ENCODE measurements around the gene AHDC1. TPM values are rescaled to one million over a fixed set of nuclear protein-coding genes. Genes with fewer than 3 reads are reported as not detected.
"Not testable (repeated sequence)": the region's sequence is repeated elsewhere in the genome, so short reads cannot be mapped to it uniquely, and the experiment has no call there.

The AHDC1 gene
- total and polyA plus RNA-seq, 2 donors (not counting 1 experiment from before 2014, with no cell fraction given), result 4.2 to 6.9 TPM

DNA sequence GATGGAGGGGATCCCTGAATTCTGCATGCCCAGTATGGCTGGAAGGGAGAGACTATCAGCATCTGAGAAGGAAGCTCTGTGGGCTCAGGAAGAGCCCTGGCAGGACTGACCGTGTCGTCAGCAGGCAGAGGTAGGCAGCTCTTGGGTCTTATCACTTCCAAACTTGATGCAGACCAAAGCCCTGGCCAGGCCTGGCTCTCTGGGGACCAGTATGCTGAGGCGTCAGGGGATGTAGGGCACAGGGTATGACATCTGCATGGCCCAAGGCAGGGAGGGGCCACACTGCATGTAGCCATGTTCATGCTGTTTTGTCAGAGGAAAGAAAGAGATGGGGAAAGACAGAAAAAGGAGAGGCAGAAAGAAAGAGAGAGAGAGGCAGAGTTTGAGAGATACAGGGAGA is 24.8 kb upstream of the AHDC1 start:
- no peak for DNase-seq (ENCODE audit: low read depth in 2 of 2)
- peaks cover 21% of the 10 kb centered on the region for H3K27me3 ChIP-seq (ENCODE audit: control insufficient read depth, insufficient read depth, low read length)
- H3K4me2 ChIP-seq (ENCODE audit: extremely low read depth, insufficient read depth, low read length), result no peak overlapping the region
- no peaks in the 10 kb centered on the region for H3K79me2 ChIP-seq (ENCODE audit: control insufficient read depth, insufficient read depth, low read length)
- H3K4me3 ChIP-seq (replicated peaks in 1 of 4; ENCODE audit: control extremely low read depth in 1 of 4, insufficient read depth in 1 of 4, low read depth in 3 of 4, low read length in 4 of 4), result no peak overlapping the region
- H3K36me3 ChIP-seq (ENCODE audit: control insufficient read depth, insufficient read depth, low read length), result no peaks in the 10 kb centered on the region
- H3K9me3 ChIP-seq (ENCODE audit: control insufficient read depth, insufficient read depth, low read depth, low read length), result no peaks in the 10 kb centered on the region
- H3K27ac ChIP-seq (ENCODE audit: insufficient read depth, low read length), result no peak overlapping the region
- H2AFZ ChIP-seq (ENCODE audit: low read length), result no peak overlapping the region
- no peak for TF ChIP-seq EZH2 (IDR thresholded peaks at IDR 0.05; ENCODE audit: low read length, missing control alignments)
- TF ChIP-seq, protein P1, sequence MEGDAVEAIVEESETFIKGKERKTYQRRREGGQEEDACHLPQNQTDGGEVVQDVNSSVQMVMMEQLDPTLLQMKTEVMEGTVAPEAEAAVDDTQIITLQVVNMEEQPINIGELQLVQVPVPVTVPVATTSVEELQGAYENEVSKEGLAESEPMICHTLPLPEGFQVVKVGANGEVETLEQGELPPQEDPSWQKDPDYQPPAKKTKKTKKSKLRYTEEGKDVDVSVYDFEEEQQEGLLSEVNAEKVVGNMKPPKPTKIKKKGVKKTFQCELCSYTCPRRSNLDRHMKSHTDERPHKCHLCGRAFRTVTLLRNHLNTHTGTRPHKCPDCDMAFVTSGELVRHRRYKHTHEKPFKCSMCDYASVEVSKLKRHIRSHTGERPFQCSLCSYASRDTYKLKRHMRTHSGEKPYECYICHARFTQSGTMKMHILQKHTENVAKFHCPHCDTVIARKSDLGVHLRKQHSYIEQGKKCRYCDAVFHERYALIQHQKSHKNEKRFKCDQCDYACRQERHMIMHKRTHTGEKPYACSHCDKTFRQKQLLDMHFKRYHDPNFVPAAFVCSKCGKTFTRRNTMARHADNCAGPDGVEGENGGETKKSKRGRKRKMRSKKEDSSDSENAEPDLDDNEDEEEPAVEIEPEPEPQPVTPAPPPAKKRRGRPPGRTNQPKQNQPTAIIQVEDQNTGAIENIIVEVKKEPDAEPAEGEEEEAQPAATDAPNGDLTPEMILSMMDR (conservative IDR thresholded peaks at IDR 0.05 in 1 of 2, IDR thresholded peaks at IDR 0.05 in 1 of 2; ENCODE audit: low read depth in 1 of 2, low read length in 2 of 2), result no peak
- no peaks in the 10 kb centered on the region for H4K20me1 ChIP-seq (ENCODE audit: control insufficient read depth, extremely low read depth, insufficient read depth, low read length)
- no peak overlapping the region for H3K9ac ChIP-seq (ENCODE audit: insufficient read depth, low read length)
- H3K4me1 ChIP-seq (ENCODE audit: control insufficient read depth, extremely low read depth, insufficient read depth, low read length), result no peaks in the 10 kb centered on the region

DNA sequence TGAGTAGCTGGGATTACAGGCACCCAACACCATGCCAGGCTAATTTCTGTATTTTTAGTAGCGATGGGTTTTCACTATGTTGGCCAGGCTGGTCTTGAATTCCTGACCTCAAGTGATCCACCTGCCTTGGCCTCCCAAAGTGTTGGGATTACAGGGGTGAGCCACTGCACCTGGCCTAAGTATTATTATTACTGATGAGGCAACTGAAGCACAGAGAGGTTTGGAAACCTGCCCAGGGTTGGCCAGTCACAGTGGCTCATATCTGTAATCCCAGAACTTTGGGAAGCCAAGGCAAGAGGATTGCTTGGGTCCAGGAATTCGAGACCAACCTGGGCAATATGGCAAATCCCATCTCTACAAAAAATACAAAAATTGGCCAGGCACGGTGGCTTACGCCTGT is 23.8 kb upstream of the AHDC1 start:
- peaks cover 11% of the 10 kb centered on the region for H3K27me3 ChIP-seq (ENCODE audit: control insufficient read depth, insufficient read depth, low read length)
- not testable (repeated sequence) for H3K9ac ChIP-seq (ENCODE audit: insufficient read depth, low read length); DNase-seq (ENCODE audit: low read depth in 2 of 2); H3K27ac ChIP-seq (ENCODE audit: insufficient read depth, low read length); H3K4me1 ChIP-seq (ENCODE audit: control insufficient read depth, extremely low read depth, insufficient read depth, low read length); H2AFZ ChIP-seq (ENCODE audit: low read length); H3K36me3 ChIP-seq (ENCODE audit: control insufficient read depth, insufficient read depth, low read length); H3K79me2 ChIP-seq (ENCODE audit: control insufficient read depth, insufficient read depth, low read length); H3K4me2 ChIP-seq (ENCODE audit: extremely low read depth, insufficient read depth, low read length); H3K9me3 ChIP-seq (ENCODE audit: control insufficient read depth, insufficient read depth, low read depth, low read length); H3K4me3 ChIP-seq (replicated peaks in 1 of 4; ENCODE audit: control extremely low read depth in 1 of 4, insufficient read depth in 1 of 4, low read depth in 3 of 4, low read length in 4 of 4); H4K20me1 ChIP-seq (ENCODE audit: control insufficient read depth, extremely low read depth, insufficient read depth, low read length)

DNA sequence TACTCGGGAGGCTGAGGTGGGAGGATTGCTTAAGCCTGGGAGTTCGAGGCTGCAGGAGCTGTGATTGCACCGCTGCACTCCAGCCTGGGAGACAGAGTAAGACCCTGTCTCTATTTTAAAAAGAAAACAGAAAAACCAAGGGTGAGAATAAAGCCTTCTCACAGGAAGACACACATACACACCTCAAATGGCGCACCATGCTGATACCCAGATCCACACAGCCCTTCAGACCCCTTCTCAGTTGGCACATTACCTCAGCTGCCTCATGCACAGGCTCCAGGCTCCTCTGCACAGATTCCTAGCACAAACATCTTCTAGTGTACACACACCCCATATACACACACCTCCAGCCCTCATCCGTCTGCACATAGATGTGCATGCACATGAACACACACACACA is 23.1 kb upstream of the AHDC1 start:
- Histone ChIP-seq H3K9me3 (ENCODE audit: control insufficient read depth, insufficient read depth, low read depth, low read length) (no peaks in the 10 kb centered on the region), H3K36me3 (ENCODE audit: control insufficient read depth, insufficient read depth, low read length) (no peaks in the 10 kb centered on the region), H2AFZ (ENCODE audit: low read length) (no peak overlapping the region), H3K4me1 (ENCODE audit: control insufficient read depth, extremely low read depth, insufficient read depth, low read length) (no peaks in the 10 kb centered on the region), H3K9ac (ENCODE audit: insufficient read depth, low read length) (no peak overlapping the region), H3K79me2 (ENCODE audit: control insufficient read depth, insufficient read depth, low read length) (no peaks in the 10 kb centered on the region), H3K4me2 (ENCODE audit: extremely low read depth, insufficient read depth, low read length) (no peak overlapping the region), H3K27me3 (ENCODE audit: control insufficient read depth, insufficient read depth, low read length) (peaks cover 11% of the 10 kb centered on the region), H4K20me1 (ENCODE audit: control insufficient read depth, extremely low read depth, insufficient read depth, low read length) (no peaks in the 10 kb centered on the region), H3K27ac (ENCODE audit: insufficient read depth, low read length) (no peak overlapping the region), H3K4me3 (replicated peaks in 1 of 4; ENCODE audit: control extremely low read depth in 1 of 4, insufficient read depth in 1 of 4, low read depth in 3 of 4, low read length in 4 of 4) (no peak overlapping the region)
- DNase-seq (ENCODE audit: low read depth in 2 of 2), result no peak
- TF ChIP-seq, protein P1 (conservative IDR thresholded peaks at IDR 0.05 in 1 of 2, IDR thresholded peaks at IDR 0.05 in 1 of 2; ENCODE audit: low read depth in 1 of 2, low read length in 2 of 2), result no peak
- TF ChIP-seq EZH2 (IDR thresholded peaks at IDR 0.05; ENCODE audit: low read length, missing control alignments), result no peak

Data from fibroblast of lung (primary cell).